Mesenchymal stem cell (in vitro differentiated cells and primary cell): ENCODE data around the gene LITAF.
"Not testable (repeated sequence)": the region's sequence is repeated elsewhere in the genome, so short reads cannot be mapped to it uniquely, and the experiment has no call there.

Source experiments
- DNase-seq: peaks from one replicate; pipeline ENCODE4 v3.0.0-alpha.2; 2013
- H2AFZ ChIP-seq: one replicate; pipeline ENCODE4 v1.6.1; 2013; ENCODE audit warnings: low read depth, mild to moderate bottlenecking, control low read depth, inconsistent platforms, low read length, moderate library complexity
- H2AK5ac ChIP-seq: 2 replicates; pipeline ENCODE4 v1.6.1; 2013; ENCODE audit warnings: low read length, moderate library complexity, mild to moderate bottlenecking, inconsistent platforms; ENCODE audit not compliant: severe bottlenecking
- H2BK120ac ChIP-seq: one replicate; pipeline ENCODE4 v1.6.1; 2013; ENCODE audit warnings: low read depth, mild to moderate bottlenecking, inconsistent platforms, low read length, moderate library complexity
- H2BK12ac ChIP-seq, 2 experiments: one replicate each; pipeline ENCODE4 v1.6.1; 2013; ENCODE audit warnings: inconsistent platforms in 2 of 2, low read length in 2 of 2, mild to moderate bottlenecking in 2 of 2, moderate library complexity in 2 of 2, control low read depth in 1 of 2
- H2BK15ac ChIP-seq: one replicate; pipeline ENCODE4 v1.6.1; 2013; ENCODE audit warnings: mild to moderate bottlenecking, low read depth, inconsistent platforms; ENCODE audit not compliant: poor library complexity, severe bottlenecking
- H2BK5ac ChIP-seq: 2 replicates; pipeline ENCODE4 v1.6.1; 2013; ENCODE audit warnings: low read depth, mild to moderate bottlenecking, low read length, control low read depth, inconsistent platforms; ENCODE audit not compliant: poor library complexity, severe bottlenecking
- H3K14ac ChIP-seq, 2 experiments: one replicate each; pipeline ENCODE4 v1.6.1; 2013; ENCODE audit warnings: inconsistent platforms in 2 of 2, low read length in 2 of 2, control low read depth in 1 of 2, mild to moderate bottlenecking in 1 of 2, moderate library complexity in 1 of 2
- H3K18ac ChIP-seq, 2 experiments: one replicate each; pipeline ENCODE4 v1.6.1; 2013; ENCODE audit warnings: inconsistent platforms in 2 of 2, low read length in 2 of 2, control low read depth in 1 of 2, low read depth in 1 of 2, mild to moderate bottlenecking in 1 of 2
- H3K23ac ChIP-seq, 2 experiments: one replicate each; pipeline ENCODE4 v1.6.1; 2013; ENCODE audit warnings: inconsistent platforms in 2 of 2, low read length in 2 of 2, mild to moderate bottlenecking in 2 of 2, moderate library complexity in 2 of 2, control low read depth in 1 of 2
- H3K27ac ChIP-seq: 2 replicates; pipeline ENCODE4 v1.5.1; 2013; ENCODE audit warnings: mild to moderate bottlenecking, moderate library complexity, low read length, control low read depth, inconsistent platforms; ENCODE audit not compliant: poor library complexity, severe bottlenecking
- H3K27me3 ChIP-seq, 2 experiments: 2 replicates each; pipeline versions ENCODE4 v1.6.1 to v1.7.0; 2013; ENCODE audit warnings: low read length in 2 of 2, mild to moderate bottlenecking in 2 of 2, moderate library complexity in 2 of 2, control low read depth in 1 of 2, inconsistent platforms in 1 of 2; ENCODE audit not compliant: control insufficient read depth in 1 of 2, insufficient read depth in 1 of 2
- H3K36me3 ChIP-seq, 2 experiments: 2 replicates each; pipeline versions ENCODE4 v1.6.1 to v1.7.0; 2013; ENCODE audit warnings: low read length in 2 of 2, control low read depth in 1 of 2, inconsistent platforms in 1 of 2, low read depth in 1 of 2, mild to moderate bottlenecking in 1 of 2; ENCODE audit not compliant: insufficient read depth in 2 of 2, control insufficient read depth in 1 of 2
- H3K4ac ChIP-seq, 2 experiments: one replicate each; pipeline ENCODE4 v1.6.1; 2013; ENCODE audit warnings: inconsistent platforms in 2 of 2, low read length in 2 of 2, mild to moderate bottlenecking in 2 of 2, moderate library complexity in 2 of 2, control low read depth in 1 of 2, low read depth in 1 of 2
- H3K4me1 ChIP-seq: 2 replicates; pipeline ENCODE4 v1.6.1; 2013; ENCODE audit warnings: low read depth, low read length, control low read depth; ENCODE audit not compliant: control insufficient read depth, insufficient read depth
- H3K4me2 ChIP-seq: 2 replicates; pipeline ENCODE4 v1.6.1; 2013; ENCODE audit warnings: low read length, mild to moderate bottlenecking, inconsistent platforms; ENCODE audit not compliant: poor library complexity, severe bottlenecking
- H3K4me3 ChIP-seq, 2 experiments: 2 replicates each; pipeline versions ENCODE4 v1.5.1 to v1.7.0; 2013; ENCODE audit warnings: low read length in 2 of 2, mild to moderate bottlenecking in 2 of 2, control low read depth in 1 of 2, low read depth in 1 of 2; ENCODE audit not compliant: insufficient read depth in 1 of 2
- H3K79me1 ChIP-seq: replicated peaks from 2 replicates; pipeline ENCODE4 v1.6.1; 2013; ENCODE audit warnings: mild to moderate bottlenecking, control low read depth, low read length, inconsistent platforms; ENCODE audit not compliant: poor library complexity, severe bottlenecking
- H3K9ac ChIP-seq: 2 replicates; pipeline ENCODE4 v1.7.0; 2013; ENCODE audit warnings: mild to moderate bottlenecking, low read length, moderate library complexity
- H3K9me3 ChIP-seq: 2 replicates; pipeline ENCODE4 v1.7.0; 2013; ENCODE audit warnings: mild to moderate bottlenecking, low read length; ENCODE audit not compliant: control insufficient read depth
- H4K8ac ChIP-seq: one replicate; pipeline ENCODE4 v1.6.1; 2013; ENCODE audit warnings: inconsistent platforms, mild to moderate bottlenecking, low read length, moderate library complexity
- H4K91ac ChIP-seq: one replicate; pipeline ENCODE4 v1.6.1; 2013; ENCODE audit warnings: mild to moderate bottlenecking, low read length, inconsistent platforms
- WGBS: methylation state at CpG from one replicate; pipeline ENCODE4 v1.1.7; 2013; ENCODE audit warnings: mixed read lengths; 5-methylcytosine and 5-hydroxymethylcytosine counted together

LITAF gene

DNA sequence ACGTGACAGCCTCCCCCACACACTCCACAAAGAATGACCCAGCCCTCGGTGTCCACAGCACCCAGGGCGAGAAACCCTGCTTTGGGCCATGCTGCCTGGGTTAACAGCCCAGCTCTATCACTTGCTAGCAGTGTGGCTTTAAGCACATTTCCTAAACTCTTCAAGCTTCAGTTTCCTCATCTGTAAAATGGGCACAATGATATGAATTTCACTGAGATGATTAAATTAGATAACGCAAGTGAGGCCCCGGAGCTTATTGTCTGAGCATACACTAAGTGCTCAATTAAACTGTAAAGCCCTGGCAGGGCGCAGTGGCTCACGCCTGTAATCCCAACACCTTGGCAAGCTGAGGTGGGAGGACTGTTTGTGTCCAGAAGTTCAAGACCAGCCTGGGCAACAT is 79.4 kb downstream of the LITAF start:
- Histone ChIP-seq H3K9ac (no peak overlapping the region), H3K4ac (no peak overlapping the region), H3K27me3 (peaks cover 3 to 7% of the 10 kb centered on the region in 2 experiments), H3K79me1 (no peaks in the 10 kb centered on the region), H2AFZ (no peak overlapping the region), H2BK120ac (no peak overlapping the region), H4K91ac (no peak overlapping the region), H4K8ac (no peak overlapping the region), H3K4me1 (no peaks in the 10 kb centered on the region), H3K4me2 (no peak overlapping the region), H3K4me3 (no peak overlapping the region), H2AK5ac (no peak overlapping the region), H3K14ac (no peak overlapping the region), H3K18ac (no peak overlapping the region), H2BK12ac (no peak overlapping the region), H2BK15ac (no peak overlapping the region), H3K27ac (no peak overlapping the region), H3K36me3 (no peaks in the 10 kb centered on the region), H3K23ac (no peak overlapping the region), H2BK5ac (no peak overlapping the region), H3K9me3 (no peaks in the 10 kb centered on the region)
- 91% methylated on average over 7 of the region's 7 CpGs for WGBS
- no peak for DNase-seq

DNA sequence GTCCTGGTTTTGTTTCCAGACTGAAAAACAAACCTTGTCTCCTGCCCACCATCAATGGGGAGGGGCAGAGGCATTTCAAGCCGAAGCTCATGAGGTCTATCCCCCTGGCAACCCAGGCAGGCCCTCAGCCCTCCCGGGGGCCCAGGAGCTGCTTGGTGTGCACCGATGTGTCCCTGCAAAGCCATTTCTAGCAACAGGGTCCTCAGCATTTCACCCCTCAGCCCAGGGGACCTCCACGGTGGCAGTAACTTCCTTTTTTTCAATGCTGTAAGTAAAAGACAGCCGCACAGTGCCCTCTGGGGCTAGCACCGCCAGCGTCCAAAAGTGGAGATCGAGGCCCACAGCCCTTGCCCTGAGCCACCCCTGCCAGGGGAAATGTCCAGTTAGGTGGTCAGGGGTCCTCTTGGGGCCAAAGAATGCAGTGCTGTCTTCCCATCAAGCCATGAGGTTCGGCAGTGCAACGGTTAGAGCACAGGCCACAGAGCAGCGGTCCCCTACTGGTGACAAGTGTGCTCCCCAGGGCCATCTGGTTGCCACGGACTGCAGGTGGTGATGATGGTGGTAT is 79.9 kb downstream of the LITAF start:
- H3K23ac ChIP-seq, result no peak overlapping the region
- no peak overlapping the region for H3K14ac ChIP-seq
- H2BK5ac ChIP-seq, result no peak overlapping the region
- H3K9me3 ChIP-seq, result no peaks in the 10 kb centered on the region
- peaks cover 3 to 7% of the 10 kb centered on the region in 2 experiments for H3K27me3 ChIP-seq
- no peak overlapping the region for H3K18ac ChIP-seq
- no peak overlapping the region for H2BK12ac ChIP-seq
- H3K79me1 ChIP-seq, result no peaks in the 10 kb centered on the region
- H3K9ac ChIP-seq, result no peak overlapping the region
- H2AFZ ChIP-seq, result no peak overlapping the region
- H2AK5ac ChIP-seq, result no peak overlapping the region
- no peak for DNase-seq
- H3K36me3 ChIP-seq, result no peaks in the 10 kb centered on the region
- no peak overlapping the region for H4K91ac ChIP-seq
- H3K4ac ChIP-seq, result no peak overlapping the region
- H2BK15ac ChIP-seq, result no peak overlapping the region
- H3K27ac ChIP-seq, result no peak overlapping the region
- H3K4me3 ChIP-seq, result no peak overlapping the region
- no peaks in the 10 kb centered on the region for H3K4me1 ChIP-seq
- 87% methylated on average over 11 of the region's 12 CpGs for WGBS
- H4K8ac ChIP-seq, result no peak overlapping the region
- no peak overlapping the region for H2BK120ac ChIP-seq
- H3K4me2 ChIP-seq, result no peak overlapping the region

DNA sequence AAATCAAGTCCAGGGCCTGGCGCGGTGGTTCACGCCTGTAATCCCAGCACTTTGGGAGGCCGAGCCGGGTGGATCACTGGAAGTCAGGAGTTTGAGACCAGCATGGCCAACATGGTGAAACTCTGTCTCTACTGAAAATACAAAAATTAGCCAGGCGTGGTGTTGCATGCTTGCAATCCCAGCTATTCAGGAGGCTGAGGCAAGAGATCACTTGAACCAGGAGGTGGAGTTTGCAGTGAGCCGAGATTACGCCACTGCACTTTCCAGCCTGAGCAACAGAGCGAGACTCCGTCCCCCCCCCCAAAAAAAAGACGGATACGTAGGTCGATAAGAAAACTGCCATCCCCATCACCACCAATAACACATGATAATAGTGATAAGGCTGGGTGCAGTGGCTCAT is 82.5 kb downstream of the LITAF start:
- 91% methylated on average over 13 of the region's 13 CpGs for WGBS
- not testable (repeated sequence) for H3K18ac ChIP-seq, H2AFZ ChIP-seq, H2BK120ac ChIP-seq, H3K9ac ChIP-seq, H3K79me1 ChIP-seq, H3K4me1 ChIP-seq, H3K9me3 ChIP-seq, H3K4me2 ChIP-seq, H3K4ac ChIP-seq, H3K23ac ChIP-seq, H4K8ac ChIP-seq, H3K36me3 ChIP-seq, H2BK15ac ChIP-seq, H2BK12ac ChIP-seq, H2BK5ac ChIP-seq, H3K14ac ChIP-seq, H2AK5ac ChIP-seq, H3K27me3 ChIP-seq, DNase-seq, H4K91ac ChIP-seq, H3K27ac ChIP-seq, H3K4me3 ChIP-seq

DNA sequence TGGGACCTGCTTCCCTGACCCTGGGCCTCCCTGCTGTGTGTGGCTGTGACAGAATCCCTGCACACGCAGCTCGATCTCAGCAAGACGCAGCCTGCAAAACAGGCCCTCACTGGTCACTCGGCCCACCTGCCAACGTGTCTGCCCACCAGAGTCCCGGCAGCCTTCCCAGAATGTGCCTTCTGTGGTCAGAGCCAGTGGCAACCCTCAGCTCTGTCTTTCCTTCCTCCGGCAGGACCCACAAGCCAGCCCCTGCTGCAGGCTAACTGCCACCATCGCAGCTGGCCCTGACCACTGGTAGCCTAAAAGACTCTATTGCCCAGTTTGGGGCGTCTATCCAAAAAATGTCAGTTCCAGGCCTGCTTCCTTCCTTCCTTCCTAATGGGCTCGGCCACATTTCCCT is 83.2 kb downstream of the LITAF start:
- no peak overlapping the region for H4K91ac ChIP-seq
- H3K79me1 ChIP-seq, result no peaks in the 10 kb centered on the region
- H2BK15ac ChIP-seq, result no peak overlapping the region
- H3K4me3 ChIP-seq, result no peak overlapping the region
- H3K18ac ChIP-seq, result no peak overlapping the region
- no peak overlapping the region for H3K14ac ChIP-seq
- peaks cover 0 to 3% of the 10 kb centered on the region in 2 experiments for H3K27me3 ChIP-seq
- H3K27ac ChIP-seq, result no peak overlapping the region
- H3K4ac ChIP-seq, result no peak overlapping the region
- DNase-seq, result no peak
- WGBS, result 88% methylated on average over 10 of the region's 10 CpGs
- no peak overlapping the region for H2BK5ac ChIP-seq
- no peak overlapping the region for H4K8ac ChIP-seq
- H2BK120ac ChIP-seq, result no peak overlapping the region
- no peak overlapping the region for H2BK12ac ChIP-seq
- no peaks in the 10 kb centered on the region for H3K36me3 ChIP-seq
- no peak overlapping the region for H2AK5ac ChIP-seq
- H3K23ac ChIP-seq, result no peak overlapping the region
- no peak overlapping the region for H3K9ac ChIP-seq
- H2AFZ ChIP-seq, result no peak overlapping the region
- no peak overlapping the region for H3K4me2 ChIP-seq
- H3K9me3 ChIP-seq, result no peaks in the 10 kb centered on the region
- H3K4me1 ChIP-seq, result peaks cover 3% of the 10 kb centered on the region
